ENCODE measurements around the gene NUDCD3.

The NUDCD3 gene

GRCh38 chr7:44476313-44476712 lies 14.1 kb downstream of the NUDCD3 start:
- DNase-seq (ENCODE audit: insufficient read length, low spot score) = no peak
- no peak for TF ChIP-seq CTCF (IDR thresholded peaks at IDR 0.05; ENCODE audit: insufficient read depth, missing control alignments)
- FAIRE-seq = no peak

GRCh38 chr7:44473295-44473694 lies 17.2 kb downstream of the NUDCD3 start:
- no peak for DNase-seq (ENCODE audit: insufficient read length, low spot score)
- no peak for TF ChIP-seq CTCF (IDR thresholded peaks at IDR 0.05; ENCODE audit: insufficient read depth, missing control alignments)
- FAIRE-seq = no peak

- TF ChIP-seq CTCF (IDR thresholded peaks at IDR 0.05; ENCODE audit: insufficient read depth, missing control alignments) = no peak
- FAIRE-seq = no peak
- no peak for DNase-seq (ENCODE audit: insufficient read length, low spot score)
Observed at GRCh38 chr7:44472843-44473242, 17.6 kb downstream of the NUDCD3 start.

GRCh38 chr7:44471850-44472249 lies 18.6 kb downstream of the NUDCD3 start:
- FAIRE-seq (no peak), DNase-seq (ENCODE audit: insufficient read length, low spot score) (no peak)
- TF ChIP-seq CTCF (IDR thresholded peaks at IDR 0.05; ENCODE audit: insufficient read depth, missing control alignments) = no peak

GRCh38 chr7:44471436-44471835 lies 19.0 kb downstream of the NUDCD3 start:
- FAIRE-seq = no peak
- DNase-seq (ENCODE audit: insufficient read length, low spot score) = no peak
- TF ChIP-seq CTCF (IDR thresholded peaks at IDR 0.05; ENCODE audit: insufficient read depth, missing control alignments) = no peak

GRCh38 chr7:44470628-44471245 lies 19.7 kb downstream of the NUDCD3 start:
- TF ChIP-seq CTCF (IDR thresholded peaks at IDR 0.05; ENCODE audit: insufficient read depth, missing control alignments) = no peak
- FAIRE-seq (no peak), DNase-seq (ENCODE audit: insufficient read length, low spot score) (no peak)

GRCh38 chr7:44470135-44470479 lies 20.4 kb downstream of the NUDCD3 start:
- no peak for TF ChIP-seq CTCF (IDR thresholded peaks at IDR 0.05; ENCODE audit: insufficient read depth, missing control alignments)
- FAIRE-seq (no peak), DNase-seq (ENCODE audit: insufficient read length, low spot score) (no peak)

Measured in D721Med (cell line).